Stimulated activated CD4-positive, alpha-beta T cell treated with anti-CD3 and anti-CD28 coated beads, Interleukin-2, amount 100 ng/mL, for 24 hours (primary cell): ENCODE measurements around the gene BIRC3.

ENCODE experiments used
- DNase-seq, 2 donors: peaks; one replicate each; pipeline ENCODE4 v3.0.0-alpha.2; 2020

BIRC3 gene

DNA sequence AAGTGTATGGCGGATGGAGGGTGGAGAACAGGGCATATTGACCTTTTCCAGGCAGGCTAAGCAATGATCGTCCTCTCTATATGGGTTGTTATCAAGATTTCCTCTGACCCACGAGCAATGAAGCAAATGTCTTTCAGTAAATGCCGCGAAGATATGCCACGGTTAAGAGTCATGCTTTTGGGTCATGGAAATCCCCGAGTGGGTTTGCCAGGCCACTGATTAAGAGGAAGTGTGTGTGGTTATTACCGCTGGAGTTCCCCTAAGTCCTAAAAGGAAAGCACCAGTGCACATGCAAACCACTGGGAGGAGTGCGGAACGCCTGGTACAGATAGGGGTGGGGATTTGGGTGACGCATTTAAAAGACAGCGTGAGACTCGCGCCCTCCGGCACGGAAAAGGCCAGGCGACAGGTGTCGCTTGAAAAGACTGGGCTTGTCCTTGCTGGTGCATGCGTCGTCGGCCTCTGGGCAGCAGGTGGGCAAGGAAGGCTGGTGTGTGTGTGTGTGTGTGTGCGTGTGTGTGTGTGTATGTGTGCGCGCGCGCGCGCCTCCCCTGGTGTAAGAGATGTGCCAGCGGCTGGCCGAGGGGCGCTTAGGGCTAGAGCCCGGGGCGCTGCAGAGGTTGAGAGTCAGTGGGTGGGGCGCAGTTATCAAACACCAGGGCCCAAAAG, at the start of gene BIRC3:
Gene BIRC3 (plus strand): TSS at position 386 of the 669 bp plus-strand sequence. CDS start 7,026 bp downstream, outside the sequence.
- DNase-seq = peak; percentile 87 to 90

- DNase-seq = no peak
Measured at GRCh38 chr11:102267609-102268008, 49.7 kb upstream of the BIRC3 start.

DNA sequence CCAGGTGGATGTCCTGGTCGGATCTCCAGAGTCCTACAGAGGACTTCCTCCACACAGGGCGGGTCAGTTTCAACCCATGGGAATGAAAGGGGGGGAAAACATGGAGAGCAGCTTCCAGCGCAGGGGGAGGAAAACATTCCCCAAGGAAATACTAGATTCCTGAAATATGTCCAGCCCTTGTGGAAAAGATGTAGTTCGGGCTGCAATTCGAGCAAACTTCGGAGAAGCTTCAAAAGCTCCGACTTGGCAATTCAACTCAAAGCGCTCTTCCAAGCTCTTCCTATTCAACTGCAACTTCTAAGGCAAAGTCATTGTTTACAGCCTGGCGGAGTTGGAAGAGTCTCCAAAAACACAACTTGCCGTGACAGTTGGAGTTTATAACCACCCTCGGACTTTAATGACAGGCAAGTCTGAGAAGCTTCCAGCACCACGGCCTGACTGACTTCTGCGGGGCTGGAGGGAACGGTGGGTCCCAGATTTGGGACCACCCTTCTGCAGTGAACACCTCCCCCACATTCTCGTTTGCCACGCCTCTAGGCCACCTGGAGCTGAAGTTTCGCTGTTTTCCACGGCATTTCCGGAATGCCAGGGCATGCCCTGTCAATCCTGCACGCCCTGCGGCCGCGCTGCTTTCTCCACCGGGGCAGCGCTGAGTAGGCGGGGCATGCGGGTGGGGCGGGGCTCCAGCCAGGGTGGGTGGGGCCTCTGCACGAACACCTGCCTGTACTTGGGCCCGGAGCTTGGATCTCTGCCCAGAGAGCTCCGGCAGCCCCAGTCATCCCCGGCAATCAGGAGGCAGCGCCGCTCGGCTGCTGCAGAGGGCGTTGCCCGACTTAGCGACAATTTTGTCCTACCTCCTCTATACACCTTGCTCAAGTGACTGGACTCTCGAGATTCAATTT, 49.0 kb upstream of the BIRC3 start:
- DNase-seq = peak; percentile 73 to 80

GRCh38 chr11:102268985-102269470, 48.3 kb upstream of the BIRC3 start:
- DNase-seq = no peak

DNA sequence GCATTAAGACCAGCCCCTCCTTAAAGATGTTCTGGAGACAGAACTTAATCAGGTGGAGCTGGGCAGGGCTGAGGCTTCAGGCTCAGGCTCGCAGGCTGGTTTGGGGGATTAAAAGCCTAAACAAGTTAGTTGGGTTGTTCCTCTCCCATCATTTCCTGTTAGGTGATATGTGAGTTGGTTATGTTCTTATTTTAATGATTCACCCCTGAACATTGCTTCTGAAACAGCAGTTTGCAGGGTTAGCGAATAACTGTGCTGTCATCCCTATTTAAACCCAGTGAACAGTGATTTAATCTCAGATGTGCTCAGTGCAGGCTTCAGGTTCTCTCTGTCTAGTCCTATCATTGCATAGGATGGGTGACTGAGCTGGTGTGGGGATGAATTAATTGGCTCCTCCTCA, 47.4 kb upstream of the BIRC3 start:
- DNase-seq = no peak

DNA sequence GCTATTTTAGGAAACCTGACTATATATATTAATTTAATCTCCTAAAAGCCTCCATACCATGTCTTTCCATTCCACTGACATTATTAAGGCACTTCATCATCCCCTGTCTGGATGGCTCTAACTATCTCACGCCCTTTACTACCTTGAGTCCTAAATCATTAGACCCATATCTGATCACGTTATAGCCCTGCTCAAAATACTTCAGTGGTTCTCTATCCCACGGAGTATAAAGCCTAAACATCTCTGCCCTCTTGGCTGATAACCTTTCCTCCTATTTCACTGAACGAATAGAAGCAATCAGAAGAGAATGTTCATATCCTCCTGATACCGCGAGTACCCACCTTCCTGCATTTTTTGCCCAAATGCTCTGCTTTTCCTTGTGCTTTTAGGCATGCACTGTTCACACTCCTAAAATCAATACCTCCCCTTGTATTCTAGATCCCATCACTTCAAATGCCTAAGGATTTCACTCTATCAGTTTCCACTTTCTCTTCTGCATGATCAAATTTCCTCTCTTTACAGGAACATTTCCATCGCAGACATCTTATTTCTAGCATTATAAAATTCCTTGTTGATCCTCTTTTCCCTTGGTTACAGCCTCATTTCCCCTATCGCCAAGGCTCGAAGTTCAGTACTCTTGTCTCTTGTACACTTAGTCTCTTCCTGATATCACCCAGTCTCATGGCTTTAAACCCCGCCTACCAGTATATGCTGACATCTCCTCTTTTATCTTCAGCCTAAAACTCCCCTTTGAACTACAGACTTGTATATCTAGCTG, 45.0 kb upstream of the BIRC3 start:
- DNase-seq = no peak

DNA sequence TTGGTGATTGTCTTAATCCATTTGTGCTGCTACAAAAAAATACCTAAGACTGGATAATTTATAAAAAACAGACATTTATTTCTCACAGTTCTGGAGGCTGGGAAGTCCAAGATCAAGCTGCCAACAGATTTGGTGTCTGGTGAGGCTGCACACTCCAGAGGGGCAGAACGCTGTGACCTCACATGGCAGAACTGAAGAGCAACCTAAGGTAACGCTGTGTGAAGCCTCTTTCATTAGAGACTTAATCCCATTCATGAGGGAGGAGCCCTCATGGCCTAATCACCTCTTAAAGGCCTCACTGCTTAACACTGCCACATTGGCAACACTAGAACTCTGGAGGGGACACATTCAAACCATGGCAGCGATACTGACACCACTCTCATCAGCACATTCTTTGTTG, 42.7 kb upstream of the BIRC3 start:
- DNase-seq = no peak

DNA sequence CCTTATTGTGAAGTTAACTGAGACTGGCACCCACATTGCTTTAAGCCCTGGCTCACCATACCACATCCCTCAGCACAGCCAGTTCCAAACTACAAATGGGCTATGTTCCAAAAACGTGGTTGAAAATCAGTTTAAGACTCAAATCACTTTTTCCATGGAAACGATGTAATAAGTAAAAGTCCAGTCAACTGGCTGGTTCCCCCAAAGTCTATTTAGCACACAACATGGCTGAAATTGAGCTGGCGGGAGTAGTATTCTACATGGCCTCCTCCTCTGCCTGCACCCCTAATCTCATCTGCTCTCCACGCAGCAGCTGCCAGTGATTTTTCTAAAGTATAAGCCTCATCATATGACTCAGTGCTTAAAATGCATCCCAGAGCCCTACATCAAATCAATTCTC, 40.9 kb upstream of the BIRC3 start:
- no peak for DNase-seq

DNA sequence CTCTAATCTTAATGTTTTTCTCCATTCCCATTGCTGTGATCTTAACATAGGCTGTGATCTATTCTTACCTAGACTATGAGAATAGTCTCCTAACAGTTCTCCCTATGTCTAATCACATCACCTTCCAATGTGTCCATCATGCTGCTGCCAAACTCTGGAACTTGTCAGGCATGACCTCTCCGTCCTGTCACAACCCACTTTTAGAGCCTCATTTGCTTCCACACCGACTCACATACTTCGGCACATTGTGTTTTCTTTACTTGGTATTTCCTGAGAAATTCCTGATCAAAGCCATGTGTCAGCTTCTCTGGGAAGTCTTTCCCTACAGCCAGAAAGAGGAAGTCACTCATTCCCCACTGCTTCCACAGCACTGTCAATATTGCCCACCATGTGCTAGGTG, 40.5 kb upstream of the BIRC3 start:
- no peak for DNase-seq

GRCh38 chr11:102279641-102280170, 37.6 kb upstream of the BIRC3 start:
- no peak for DNase-seq

DNA sequence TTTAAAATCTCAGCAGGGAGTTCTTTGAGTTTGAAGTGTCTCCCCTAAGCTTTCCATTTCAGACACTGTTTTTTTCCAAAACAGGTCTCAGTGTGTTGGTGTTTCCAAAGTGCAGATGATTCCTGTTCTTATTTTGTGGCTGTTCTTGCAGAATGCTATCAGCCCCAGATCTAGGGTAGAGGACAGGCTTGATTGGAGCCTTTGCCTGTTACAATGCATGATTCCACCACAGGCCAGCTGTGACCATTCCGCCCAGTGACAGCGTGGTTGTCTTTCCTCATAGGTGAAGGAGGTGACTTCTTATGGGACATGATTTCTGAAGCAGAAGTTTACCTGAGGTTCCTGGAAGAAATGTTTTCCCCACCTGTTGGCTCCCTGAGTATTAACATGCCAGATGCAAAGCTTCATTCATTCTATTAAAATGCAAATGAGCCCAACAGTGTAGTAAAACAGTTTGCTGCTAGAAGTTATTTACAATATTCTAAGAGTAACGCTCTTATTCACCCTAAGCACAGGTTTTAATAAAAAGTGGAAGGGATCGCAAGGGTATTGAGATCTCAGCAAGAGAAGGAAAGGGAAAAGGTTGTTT, 36.9 kb upstream of the BIRC3 start:
- no peak for DNase-seq

- DNase-seq = no peak
Measured at GRCh38 chr11:102283116-102283485, 34.2 kb upstream of the BIRC3 start.

DNA sequence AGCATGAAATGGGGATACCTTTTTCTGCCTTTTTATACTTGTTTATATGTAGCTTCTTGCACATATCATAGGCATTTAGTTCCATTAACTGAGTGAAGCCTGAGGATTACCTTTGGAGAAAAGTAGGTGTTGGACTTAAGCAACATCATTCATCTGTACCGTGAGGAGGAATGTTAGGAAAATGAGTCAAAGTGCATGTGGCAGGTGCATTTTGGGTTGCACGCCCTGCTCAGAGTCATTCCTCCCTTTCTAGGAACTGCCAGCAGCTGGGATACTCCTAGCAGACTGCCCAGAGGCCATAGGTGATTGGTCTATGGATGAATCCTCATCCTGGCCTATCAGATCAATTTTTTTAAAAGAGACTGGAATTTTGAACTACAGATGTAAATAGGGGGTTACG, 33.3 kb upstream of the BIRC3 start:
- DNase-seq = no peak

DNA sequence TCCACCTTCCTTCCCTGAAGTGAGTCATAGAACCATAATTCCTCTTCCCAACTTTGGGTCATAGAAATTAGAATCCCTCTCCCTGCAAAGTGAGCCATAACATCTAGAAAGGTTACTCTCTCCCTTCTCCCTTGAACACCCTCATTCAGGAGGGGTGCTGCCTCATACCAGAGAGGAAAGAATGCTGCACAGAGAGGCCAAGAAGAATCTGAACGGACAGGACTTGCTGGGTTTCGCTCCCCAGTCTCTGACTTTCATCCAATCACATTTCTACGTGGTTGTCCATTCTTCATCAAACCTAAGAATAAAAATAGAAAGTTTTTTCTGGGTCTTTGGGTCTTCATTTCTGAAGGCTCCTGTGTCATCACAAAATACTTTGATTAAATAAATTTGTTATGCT, 31.0 kb upstream of the BIRC3 start:
- DNase-seq = no peak

DNA sequence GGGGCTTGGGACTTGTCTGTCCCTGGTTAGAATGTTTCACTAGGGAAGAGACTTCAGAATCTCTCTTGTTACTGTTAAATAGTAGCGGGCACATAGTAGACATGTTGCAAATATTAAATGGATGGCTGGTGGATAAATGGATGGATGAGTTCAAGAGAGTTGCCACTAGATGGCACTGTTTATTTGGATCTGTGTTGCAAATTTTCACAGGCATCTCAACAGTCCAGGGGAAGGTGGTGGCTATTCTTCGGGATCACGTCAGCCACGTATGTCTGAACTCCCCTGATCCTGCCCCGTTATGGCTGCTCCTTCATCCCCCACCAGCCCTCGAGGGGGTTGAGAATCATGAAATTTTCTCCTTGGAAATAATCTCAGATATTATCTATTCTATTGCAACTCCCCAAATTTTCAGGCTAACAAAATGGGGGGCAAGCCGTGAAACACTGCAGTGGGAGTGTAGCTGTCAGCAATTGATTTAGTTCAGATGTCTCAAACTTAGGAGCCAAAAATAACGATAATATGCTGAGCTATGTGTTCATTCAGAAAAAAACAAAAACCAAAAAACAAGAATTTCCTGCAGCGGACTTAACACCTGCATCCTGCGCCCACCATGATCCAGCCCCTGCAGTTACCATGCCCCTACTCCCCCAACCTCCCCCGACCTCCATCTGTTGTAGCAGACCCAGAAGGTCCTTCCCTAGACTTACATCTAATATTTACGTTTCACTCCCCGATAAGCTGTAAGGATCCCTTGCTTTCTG, 29.1 kb upstream of the BIRC3 start:
- DNase-seq = no peak

- no peak for DNase-seq
Measured at GRCh38 chr11:102288725-102289083, 28.6 kb upstream of the BIRC3 start.

GRCh38 chr11:102289592-102289991, 27.7 kb upstream of the BIRC3 start:
- no peak for DNase-seq

DNA sequence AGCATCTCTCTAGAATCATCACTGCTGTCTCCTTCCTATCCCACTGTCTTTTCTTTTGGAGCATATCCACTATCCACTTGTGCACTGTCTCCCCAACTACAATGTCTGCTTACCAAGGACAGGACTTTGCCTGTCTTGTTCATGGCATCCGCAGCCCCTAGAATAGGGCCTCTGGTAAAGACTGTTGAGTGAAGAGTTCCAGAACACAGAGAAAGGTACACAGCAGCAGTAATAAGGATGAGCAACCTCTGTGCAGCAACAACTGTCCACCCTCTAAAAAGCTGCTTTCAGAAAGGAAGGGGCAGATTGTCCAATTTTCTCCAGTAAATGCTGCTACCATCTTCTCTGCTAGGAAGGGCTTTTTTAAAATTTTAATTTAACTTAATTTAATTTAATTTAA, 25.5 kb upstream of the BIRC3 start:
- DNase-seq = no peak

DNA sequence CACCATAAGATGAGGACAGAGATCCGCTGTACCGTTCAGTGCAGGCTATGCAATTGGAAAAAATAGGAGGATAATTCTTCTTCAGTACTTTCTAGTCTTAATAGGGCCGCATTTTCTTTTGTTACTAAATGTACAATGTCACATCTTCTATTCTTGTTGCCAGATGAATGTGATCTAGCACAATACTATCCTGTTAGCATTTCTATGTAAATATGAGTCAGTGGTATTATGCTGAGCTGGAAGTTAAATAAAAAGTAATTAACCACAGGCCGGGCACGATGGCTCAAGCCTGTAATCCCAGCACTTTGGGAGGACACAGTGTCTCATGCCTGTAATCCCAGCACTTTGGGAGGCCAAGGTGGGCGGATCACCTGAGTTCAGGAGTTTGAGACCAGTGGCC, 24.4 kb upstream of the BIRC3 start:
- DNase-seq = no peak

GRCh38 chr11:102293873-102294601, 23.2 kb upstream of the BIRC3 start:
- no peak for DNase-seq

DNA sequence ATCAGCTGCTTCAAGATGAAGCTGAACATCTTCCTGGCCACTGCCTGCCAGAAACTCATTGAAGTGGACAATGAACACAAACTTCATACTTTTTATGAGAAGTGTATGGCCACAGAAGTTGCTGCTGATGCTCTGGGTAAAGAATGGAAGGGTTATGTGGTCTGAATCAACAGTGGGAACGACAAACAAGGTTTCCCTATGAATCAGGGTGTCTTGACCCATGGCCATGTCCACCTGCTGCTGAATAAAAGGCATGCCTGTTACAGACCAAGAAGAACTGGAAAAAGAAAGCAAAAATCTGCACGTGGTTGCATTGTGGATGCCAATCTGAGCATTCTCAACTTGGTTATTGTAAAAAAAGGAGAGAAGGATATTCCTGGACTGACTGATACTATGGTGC, 22.2 kb upstream of the BIRC3 start:
- DNase-seq = no peak
